Stomach (tissue), 9 donors: ENCODE results near the gene C19orf12. TPM values are rescaled to one million over a fixed set of nuclear protein-coding genes. Genes with fewer than 3 reads are reported as not detected.

ENCODE experiments used
- DNase-seq, 2 donors: peaks; one replicate each; pipeline versions ENCODE4 v3.0.0 to v3.0.0-alpha.2; 2013 to 2019
- H3K27ac ChIP-seq, 5 donors: fragments of 200-600 bp in 4 of 5; sonication (generic) in 4 of 5; one replicate each; pipeline ENCODE4 v1.5.1; 2013 to 2019; ENCODE audit warnings: mild to moderate bottlenecking in 1 of 5, moderate library complexity in 1 of 5
- H3K27me3 ChIP-seq, 3 donors: fragments of 200-600 bp; sonication (generic); one replicate each; pipeline ENCODE4 v1.5.1; 2017 to 2019; ENCODE audit warnings: mixed run types in 1 of 3
- H3K36me3 ChIP-seq, 4 donors: fragments of 200-600 bp; sonication (generic); 1 replicate in 3 of 4; 2 replicates in 1 of 4; pipeline ENCODE4 v1.5.1; 2016 to 2019
- H3K4me1 ChIP-seq, 4 donors: fragments of 200-600 bp; sonication (generic); one replicate each; pipeline ENCODE4 v1.5.1; 2016 to 2019
- H3K4me3 ChIP-seq, 4 donors: fragments of 200-600 bp; sonication (generic) in 3 of 4; one replicate each; pipeline ENCODE4 v1.5.1; 2016 to 2019; ENCODE audit warnings: mild to moderate bottlenecking in 1 of 4
- H3K9me3 ChIP-seq, 4 donors: fragments of 200-600 bp; sonication (generic); one replicate each; pipeline ENCODE4 v1.5.1; 2016 to 2019
- CTCF ChIP-seq, 7 experiments: fragments of 450-650 bp in 4 of 7; fragments of 200-600 bp in 3 of 7; sonication (generic) in 3 of 7; IDR thresholded peaks; one replicate each; pipeline ENCODE4 v1.5.1; 2016 to 2019; ENCODE audit warnings: antibody characterized with exemption in 7 of 7, control low read depth in 2 of 7, mild to moderate bottlenecking in 1 of 7
- EP300 ChIP-seq: sonication (generic); formaldehyde crosslinking; IDR thresholded peaks from one replicate; pipeline ENCODE4 v1.6.1; 2017; ENCODE audit warnings: antibody characterized with exemption
- POLR2A ChIP-seq, 4 donors: fragments of 450-650 bp; IDR thresholded peaks; one replicate each; pipeline ENCODE4 v1.6.1; 2016; ENCODE audit warnings: antibody characterized with exemption in 4 of 4, control low read depth in 2 of 4, mild to moderate bottlenecking in 1 of 4, moderate library complexity in 1 of 4
- POLR2AphosphoS5 ChIP-seq, 3 donors: sonication (generic); formaldehyde crosslinking; IDR thresholded peaks; one replicate each; pipeline ENCODE4 v1.6.1; 2016; ENCODE audit warnings: antibody characterized with exemption in 3 of 3
- WGBS, 5 donors: extraction: QIAGEN DNeasy Blood & Tissue Kit in 3 of 5; methylation state at CpG; one replicate each; pipeline versions ENCODE4 v1.1.5 to v1.1.7; 2013 to 2018; 5-methylcytosine and 5-hydroxymethylcytosine counted together
- intact Hi-C: fragments of 100-400 bp; cut with DNase I; formaldehyde crosslinking; loops from one replicate; pipeline ENCODE4 v1.15.1; 2023; ENCODE audit warnings: low total_unique reads
- polyA plus RNA-seq, 3 donors: library from polyadenylated mRNA; stranded (reverse); fragments of 200-250 nt; gene quantifications; one replicate each; pipeline ENCODE4 v1.2.3, GENCODE V29; 2013
- total RNA-seq, 5 donors: library from RNA; depleted of rRNA; stranded (reverse); fragments of >200 nt; gene quantifications; one replicate each; pipeline versions ENCODE4 v1.1.0 to v1.2.3, GENCODE V29; 2014 to 2016
- donor health status: healthy with polysubstance abuse.
- donor health status: Bipolar disorder and iron deficiency.
- donor health status: healthy.

C19orf12 gene
- total and polyA plus RNA-seq, 8 donors = 4.6 to 67.2 (median 14.8) TPM

- TF ChIP-seq POLR2AphosphoS5 (IDR thresholded peaks at IDR 0.05) (no peak), EP300 (no peak), CTCF (IDR thresholded peaks at IDR 0.05) (no peak), POLR2A (IDR thresholded peaks at IDR 0.05) (no peak)
- intact Hi-C loops = no loop called here
- H3K4me1 ChIP-seq = peaks cover 60 to 95% (median 84%) of the 10 kb centered on the region in 4 donors
- peak overlapping the region in 3 of 4 donors; percentile 3 to 92 (median 72) for H3K4me3 ChIP-seq
- peaks cover 0 to 7% (median 0%) of the 10 kb centered on the region in 4 donors for H3K36me3 ChIP-seq
- WGBS, 5 donors = 43 to 63% (median 53%) methylated on average over 3 to 7 of the region's 7 CpGs
- peak overlapping the region in 4 of 5 donors; percentile 79 to 91 (median 88) for H3K27ac ChIP-seq
- no peaks in the 10 kb centered on the region for H3K9me3 ChIP-seq
- no peaks in the 10 kb centered on the region for H3K27me3 ChIP-seq
- DNase-seq = peak; percentile 56 to 59
Measured at GRCh38 chr19:29667901-29668341, 47.1 kb downstream of the C19orf12 start.

- H3K27ac ChIP-seq = peak overlapping the region; percentile 13 to 91 (median 86)
- peaks cover 65 to 95% (median 86%) of the 10 kb centered on the region in 4 donors for H3K4me1 ChIP-seq
- peaks cover 0 to 7% (median 0%) of the 10 kb centered on the region in 4 donors for H3K36me3 ChIP-seq
- DNase-seq = no peak
- TF ChIP-seq CTCF (IDR thresholded peaks at IDR 0.05) (no peak), POLR2A (IDR thresholded peaks at IDR 0.05) (no peak), POLR2AphosphoS5 (IDR thresholded peaks at IDR 0.05) (no peak), EP300 (no peak)
- intact Hi-C loops = no loop called here
- 58 to 72% (median 66%) methylated on average over 11 of the region's 11 CpGs for WGBS, 5 donors
- no peaks in the 10 kb centered on the region for H3K27me3 ChIP-seq
- H3K9me3 ChIP-seq = no peaks in the 10 kb centered on the region
- peak overlapping the region; percentile 64 to 92 (median 80) for H3K4me3 ChIP-seq
Measured at GRCh38 chr19:29667387-29667783, 47.7 kb downstream of the C19orf12 start.

DNA sequence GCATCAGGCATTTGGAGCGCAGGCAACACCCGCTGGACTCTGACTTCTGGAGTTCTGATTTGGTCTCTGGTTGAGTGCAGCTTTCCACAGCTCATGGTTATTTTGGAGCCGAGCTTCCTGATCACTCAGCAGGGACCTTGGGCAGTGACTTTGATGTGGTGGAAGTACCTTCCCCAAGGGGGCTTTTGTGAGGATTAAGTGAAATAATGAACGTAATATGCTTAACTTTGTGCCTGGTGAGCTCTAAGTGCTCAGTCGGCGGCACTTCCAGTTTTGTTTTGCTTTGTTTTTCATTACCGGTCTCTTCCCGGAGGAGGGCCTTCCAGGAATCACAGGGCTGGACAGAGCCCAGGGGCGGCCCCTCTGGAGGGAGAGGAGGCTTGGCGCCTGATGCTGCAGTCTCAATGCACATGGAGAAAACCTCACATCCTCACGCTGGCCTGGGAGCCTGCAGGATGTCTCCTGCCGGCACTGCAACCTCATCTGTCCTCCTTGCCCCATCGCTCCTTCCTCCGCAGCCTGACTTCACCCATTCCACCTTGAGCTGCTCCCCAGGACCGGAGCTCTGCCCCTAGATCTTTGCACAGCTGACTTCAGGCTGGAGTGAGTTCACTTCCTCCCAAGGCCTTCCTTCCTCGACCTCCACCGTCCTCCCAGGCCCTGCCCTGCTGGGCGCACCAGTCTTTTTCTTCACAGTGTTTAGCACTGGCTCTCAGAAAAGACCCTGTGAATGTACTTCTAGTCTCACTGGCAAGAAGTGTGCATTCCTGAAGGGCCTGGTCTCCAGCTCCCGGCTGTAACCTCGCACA is 48.3 kb downstream of the C19orf12 start:
- Histone ChIP-seq H3K9me3 (no peaks in the 10 kb centered on the region), H3K27me3 (no peaks in the 10 kb centered on the region), H3K27ac (peak overlapping the region; percentile 56 to 91 (median 86)), H3K4me1 (peaks cover 70 to 95% (median 86%) of the 10 kb centered on the region in 4 donors), H3K4me3 (peak overlapping the region; percentile 64 to 92 (median 80)), H3K36me3 (peaks cover 0 to 7% (median 0%) of the 10 kb centered on the region in 4 donors)
- 23 to 37% (median 31%) methylated on average over 19 to 20 of the region's 20 CpGs for WGBS, 5 donors
- peak; percentile 54 to 86 for DNase-seq
- TF ChIP-seq POLR2AphosphoS5 (IDR thresholded peaks at IDR 0.05) (no peak), EP300 (no peak), CTCF (IDR thresholded peaks at IDR 0.05) (no peak), POLR2A (IDR thresholded peaks at IDR 0.05) (no peak)
- intact Hi-C loops = no loop called here

DNA sequence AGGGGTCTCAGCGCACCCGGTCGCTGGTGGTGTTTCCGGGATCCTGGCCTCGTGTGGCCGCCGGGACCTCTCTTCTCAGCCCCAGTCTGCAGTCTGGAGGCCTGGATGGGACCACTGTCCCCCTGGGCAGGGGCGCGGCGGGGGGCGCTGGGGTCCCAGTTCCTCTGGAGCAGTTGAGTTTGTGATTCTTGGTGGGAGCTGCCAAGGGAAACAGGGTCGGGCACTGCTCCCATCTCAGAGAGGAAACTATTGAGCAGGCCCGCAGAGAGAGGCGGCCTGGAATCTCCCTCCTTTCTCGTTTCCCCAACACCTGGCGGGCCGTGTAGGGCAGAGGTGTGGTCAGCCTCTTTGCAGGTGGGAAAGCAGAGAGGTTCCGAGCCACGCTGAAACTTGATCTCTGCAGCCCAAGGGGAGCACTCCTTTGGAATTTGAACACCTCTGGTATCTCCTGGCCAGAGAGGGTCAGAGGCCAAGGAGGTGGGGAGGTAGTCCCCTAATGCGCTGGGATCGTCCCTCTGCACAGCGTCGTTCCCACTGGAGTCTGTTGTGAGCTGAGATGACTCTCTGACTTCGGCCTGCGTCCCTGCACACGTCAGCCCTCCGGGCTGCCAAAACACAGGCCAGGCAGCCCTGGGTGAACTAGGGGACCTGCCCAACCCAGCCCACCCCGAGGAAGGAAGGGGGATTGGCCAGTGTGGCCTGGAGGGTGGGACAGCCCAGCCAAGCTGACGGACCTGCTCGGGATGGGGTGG is 49.1 kb downstream of the C19orf12 start:
- intact Hi-C loops = no loop called here
- WGBS, 5 donors = 3 to 7% (median 4%) methylated on average over 15 to 30 of the region's 30 CpGs
- Histone ChIP-seq H3K4me1 (peaks cover 65 to 92% (median 81%) of the 10 kb centered on the region in 4 donors), H3K27me3 (no peaks in the 10 kb centered on the region), H3K27ac (peak overlapping the region; percentile 56 to 91 (median 86)), H3K9me3 (no peaks in the 10 kb centered on the region), H3K4me3 (peak overlapping the region; percentile 64 to 92 (median 80)), H3K36me3 (peaks cover 0 to 7% (median 0%) of the 10 kb centered on the region in 4 donors)
- peak; percentile 41 to 72 for DNase-seq
- TF ChIP-seq CTCF (IDR thresholded peaks at IDR 0.05) (no peak), POLR2A (IDR thresholded peaks at IDR 0.05) (no peak), POLR2AphosphoS5 (IDR thresholded peaks at IDR 0.05) (peak; percentile 60 to 69 (median 65)), EP300 (no peak)
